Neural progenitor cell (in vitro differentiated cells): ENCODE data around the gene CFAP221. TPM values are rescaled to one million over a fixed set of nuclear protein-coding genes. Genes with fewer than 3 reads are reported as not detected.

ENCODE experiments used
- DNase-seq: peaks from one replicate; pipeline ENCODE4 v3.0.0-alpha.2; 2016; ENCODE audit warnings: low spot score
- H2AFZ ChIP-seq: fragments of 200-600 bp; sonication (generic); replicated peaks from 2 replicates; pipeline ENCODE4 v1.6.1; 2016; ENCODE audit warnings: antibody characterized with exemption
- H3F3A ChIP-seq: fragments of 200-600 bp; sonication (generic); 2 replicates; pipeline ENCODE4 v1.6.1; 2016; ENCODE audit warnings: antibody characterized with exemption, low read depth
- H3K27ac ChIP-seq: fragments of 200-600 bp; sonication (generic); 2 replicates; pipeline ENCODE4 v1.5.1; 2016; ENCODE audit warnings: mild to moderate bottlenecking
- H3K27me3 ChIP-seq: fragments of 200-600 bp; sonication (generic); 2 replicates; pipeline ENCODE4 v1.6.1; 2016; ENCODE audit warnings: mild to moderate bottlenecking, moderate library complexity
- H3K36me3 ChIP-seq: fragments of 200-600 bp; sonication (generic); 2 replicates; pipeline ENCODE4 v1.5.1; 2016
- H3K4me1 ChIP-seq: fragments of 200-600 bp; sonication (generic); 2 replicates; pipeline ENCODE4 v1.6.1; 2016; ENCODE audit warnings: mixed run types
- H3K4me2 ChIP-seq: fragments of 200-600 bp; sonication (generic); 2 replicates; pipeline ENCODE4 v1.6.1; 2016
- H3K4me3 ChIP-seq: fragments of 200-600 bp; sonication (generic); 2 replicates; pipeline ENCODE4 v1.5.1; 2016
- H3K79me2 ChIP-seq: fragments of 200-600 bp; sonication (generic); 2 replicates; pipeline ENCODE4 v1.6.1; 2016; ENCODE audit warnings: low read depth
- H3K9ac ChIP-seq: fragments of 200-600 bp; sonication (generic); 2 replicates; pipeline ENCODE4 v1.6.1; 2016
- H3K9me3 ChIP-seq: fragments of 200-600 bp; sonication (generic); 2 replicates; pipeline ENCODE4 v1.5.1; 2016; ENCODE audit warnings: low read depth
- H4K20me1 ChIP-seq: fragments of 200-600 bp; sonication (generic); 2 replicates; pipeline ENCODE4 v1.6.1; 2016; ENCODE audit warnings: low read depth
- H3K27ac Mint-ChIP-seq: 3 replicates; pipeline ENCODE4 v1.8.0; 2021; ENCODE audit warnings: mixed read lengths
- H3K27me3 Mint-ChIP-seq: 2 replicates; pipeline ENCODE4 v1.8.0; 2022; ENCODE audit warnings: low read depth, mild to moderate bottlenecking, inconsistent platforms, moderate library complexity, mixed read lengths; ENCODE audit not compliant: insufficient read depth
- H3K36me3 Mint-ChIP-seq: 3 replicates; pipeline ENCODE4 v1.8.0; 2021; ENCODE audit warnings: mixed read lengths
- H3K4me1 Mint-ChIP-seq: 3 replicates; pipeline ENCODE4 v1.8.0; 2021; ENCODE audit warnings: mixed read lengths
- H3K4me3 Mint-ChIP-seq: 3 replicates; pipeline ENCODE4 v1.8.0; 2021; ENCODE audit warnings: mild to moderate bottlenecking, moderate library complexity, mixed read lengths
- H3K9me3 Mint-ChIP-seq: 3 replicates; pipeline ENCODE4 v1.8.0; 2020; ENCODE audit warnings: mixed read lengths
- EZH2 ChIP-seq: fragments of 200-600 bp; sonication (generic); IDR thresholded peaks from 2 replicates; pipeline ENCODE4 v1.6.1; 2017; ENCODE audit warnings: antibody characterized with exemption, mild to moderate bottlenecking, moderate library complexity
- EZH2phosphoT487 ChIP-seq: fragments of 200-600 bp; sonication (generic); IDR thresholded peaks from 2 replicates; pipeline ENCODE4 v1.6.1; 2017; ENCODE audit warnings: antibody characterized with exemption
- total RNA-seq: library from RNA; depleted of rRNA; stranded (reverse); fragments of >200 nt; gene quantifications from 2 replicates; pipeline ENCODE4 v1.2.3, GENCODE V29; 2015; ENCODE audit warnings: low replicate concordance
- TF ChIP-seq, protein P1 (sequence below): fragments of 200-600 bp; sonication (generic); IDR thresholded peaks from 2 replicates; pipeline ENCODE4 v1.5.1; 2017; ENCODE audit warnings: antibody characterized with exemption, mild to moderate bottlenecking

The CFAP221 gene
- total RNA-seq, 1 donor from 2014 or later: 1.5 TPM

DNA sequence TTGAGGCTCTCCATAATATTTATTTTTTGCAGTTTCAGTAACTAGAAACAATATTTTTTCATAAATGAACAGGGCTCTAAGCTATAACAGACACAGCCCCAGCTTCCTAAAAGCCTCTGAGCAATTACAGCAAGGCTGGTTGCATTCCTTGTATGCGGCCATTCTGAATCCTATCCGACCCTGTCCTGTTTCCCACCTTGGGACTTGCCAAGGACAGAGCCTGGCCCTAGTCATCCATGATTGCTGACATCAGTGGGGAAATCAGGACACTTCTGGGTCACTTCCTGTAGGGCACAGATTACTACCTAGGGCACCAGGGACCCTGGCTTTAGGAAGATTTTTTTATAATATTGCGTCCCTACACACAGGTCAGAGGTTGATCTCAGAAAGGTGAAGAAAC, 140.3 kb downstream of the CFAP221 start:
- no peak overlapping the region for H3K4me2 ChIP-seq
- H3K4me1 Mint-ChIP-seq: peaks cover 31% of the 10 kb centered on the region

DNA sequence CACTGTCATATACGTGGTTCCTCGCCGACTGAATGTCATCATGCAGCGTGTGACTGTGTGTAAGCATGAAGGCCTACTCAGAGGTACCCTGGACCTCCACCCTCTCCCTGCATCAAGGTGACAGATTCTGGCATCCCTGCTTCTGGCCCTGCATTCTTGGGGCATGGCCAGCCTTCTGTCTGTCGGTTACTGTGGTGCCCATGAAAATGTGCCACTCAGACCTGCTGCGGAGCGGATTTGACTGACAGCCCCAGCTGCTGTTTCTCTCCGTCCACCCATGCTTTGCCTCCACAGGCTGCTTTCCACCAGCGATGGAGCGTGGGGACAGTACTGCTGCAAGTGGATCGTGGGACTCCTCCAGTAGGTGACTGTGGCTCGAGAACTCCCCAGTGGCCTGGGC, 144.4 kb downstream of the CFAP221 start:
- no peak overlapping the region for H3K27ac Mint-ChIP-seq
- H3K4me2 ChIP-seq: no peak overlapping the region
- H2AFZ ChIP-seq: no peak overlapping the region
- H3K9me3 ChIP-seq: no peaks in the 10 kb centered on the region
- no peaks in the 10 kb centered on the region for H3K36me3 ChIP-seq
- no peak overlapping the region for H3K4me3 Mint-ChIP-seq
- no peak for DNase-seq
- H3K9ac ChIP-seq: no peak overlapping the region
- peaks cover 16% of the 10 kb centered on the region for H3K36me3 Mint-ChIP-seq
- no peaks in the 10 kb centered on the region for H3K9me3 Mint-ChIP-seq
- no peaks in the 10 kb centered on the region for H4K20me1 ChIP-seq
- peaks cover 3% of the 10 kb centered on the region for H3K27me3 Mint-ChIP-seq
- TF ChIP-seq, protein P1, sequence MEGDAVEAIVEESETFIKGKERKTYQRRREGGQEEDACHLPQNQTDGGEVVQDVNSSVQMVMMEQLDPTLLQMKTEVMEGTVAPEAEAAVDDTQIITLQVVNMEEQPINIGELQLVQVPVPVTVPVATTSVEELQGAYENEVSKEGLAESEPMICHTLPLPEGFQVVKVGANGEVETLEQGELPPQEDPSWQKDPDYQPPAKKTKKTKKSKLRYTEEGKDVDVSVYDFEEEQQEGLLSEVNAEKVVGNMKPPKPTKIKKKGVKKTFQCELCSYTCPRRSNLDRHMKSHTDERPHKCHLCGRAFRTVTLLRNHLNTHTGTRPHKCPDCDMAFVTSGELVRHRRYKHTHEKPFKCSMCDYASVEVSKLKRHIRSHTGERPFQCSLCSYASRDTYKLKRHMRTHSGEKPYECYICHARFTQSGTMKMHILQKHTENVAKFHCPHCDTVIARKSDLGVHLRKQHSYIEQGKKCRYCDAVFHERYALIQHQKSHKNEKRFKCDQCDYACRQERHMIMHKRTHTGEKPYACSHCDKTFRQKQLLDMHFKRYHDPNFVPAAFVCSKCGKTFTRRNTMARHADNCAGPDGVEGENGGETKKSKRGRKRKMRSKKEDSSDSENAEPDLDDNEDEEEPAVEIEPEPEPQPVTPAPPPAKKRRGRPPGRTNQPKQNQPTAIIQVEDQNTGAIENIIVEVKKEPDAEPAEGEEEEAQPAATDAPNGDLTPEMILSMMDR: no peak
- TF ChIP-seq EZH2phosphoT487: no peak
- TF ChIP-seq EZH2: no peak
- no peaks in the 10 kb centered on the region for H3F3A ChIP-seq
- no peak overlapping the region for H3K27ac ChIP-seq
- H3K4me3 ChIP-seq: no peak overlapping the region
- no peaks in the 10 kb centered on the region for H3K27me3 ChIP-seq
- no peaks in the 10 kb centered on the region for H3K4me1 ChIP-seq
- peaks cover 18% of the 10 kb centered on the region for H3K4me1 Mint-ChIP-seq
- no peaks in the 10 kb centered on the region for H3K79me2 ChIP-seq

More for the DNA sequence above, 140.3 kb downstream of the CFAP221 start:
- H3K27me3 ChIP-seq: no peaks in the 10 kb centered on the region
- H3K9ac ChIP-seq: no peak overlapping the region
- H3F3A ChIP-seq: peaks cover 2% of the 10 kb centered on the region
- peaks cover 18% of the 10 kb centered on the region for H3K79me2 ChIP-seq
- Mint-ChIP-seq H3K4me3 (no peak overlapping the region), H3K36me3 (peaks cover 33% of the 10 kb centered on the region), H3K27me3 (peaks cover 5% of the 10 kb centered on the region), H3K27ac (no peak overlapping the region), H3K9me3 (no peaks in the 10 kb centered on the region)
- H3K9me3 ChIP-seq: no peaks in the 10 kb centered on the region
- no peak for DNase-seq
- H3K27ac ChIP-seq: no peak overlapping the region
- H4K20me1 ChIP-seq: peaks cover 28% of the 10 kb centered on the region
- H2AFZ ChIP-seq: no peak overlapping the region
- no peak overlapping the region for H3K4me3 ChIP-seq
- no peak for TF ChIP-seq EZH2phosphoT487
- TF ChIP-seq, protein P1: no peak
- TF ChIP-seq EZH2: no peak
- no peaks in the 10 kb centered on the region for H3K36me3 ChIP-seq
- peaks cover 8% of the 10 kb centered on the region for H3K4me1 ChIP-seq

GRCh38 chr2:119689218-119689617, 145.0 kb downstream of the CFAP221 start:
- Mint-ChIP-seq H3K4me3 (no peak overlapping the region), H3K27me3 (peaks cover 8% of the 10 kb centered on the region), H3K4me1 (peaks cover 18% of the 10 kb centered on the region), H3K27ac (no peak overlapping the region), H3K9me3 (no peaks in the 10 kb centered on the region), H3K36me3 (peaks cover 20% of the 10 kb centered on the region)
- no peak overlapping the region for H3K9ac ChIP-seq
- no peak overlapping the region for H3K27ac ChIP-seq
- H3K4me3 ChIP-seq: no peak overlapping the region
- H3K79me2 ChIP-seq: no peaks in the 10 kb centered on the region
- TF ChIP-seq, protein P1: no peak
- TF ChIP-seq EZH2phosphoT487 (no peak), EZH2 (no peak)
- no peaks in the 10 kb centered on the region for H3K27me3 ChIP-seq
- no peaks in the 10 kb centered on the region for H3K36me3 ChIP-seq
- no peak for DNase-seq
- no peaks in the 10 kb centered on the region for H3K4me1 ChIP-seq
- no peaks in the 10 kb centered on the region for H3K9me3 ChIP-seq
- no peaks in the 10 kb centered on the region for H3F3A ChIP-seq
- H2AFZ ChIP-seq: no peak overlapping the region
- H4K20me1 ChIP-seq: no peaks in the 10 kb centered on the region
- no peak overlapping the region for H3K4me2 ChIP-seq
